PC-3 (cell line): Measurements from ENCODE around the gene APOL4. TPM values are rescaled to one million over a fixed set of nuclear protein-coding genes. Genes with fewer than 3 reads are reported as not detected.

Experiments used
- ATAC-seq: fragments of 200-7000 bp; cut with Tn5 transposase; 2 replicates; pipeline ENCODE4 v1.9.1; 2020; ENCODE audit warnings: mild to moderate bottlenecking, moderate library complexity
- BruUV-seq: library from RNA; stranded (reverse); fragments of 400-500 nt; replicated peaks from 2 replicates; lab custom pipeline; 2021; lab: Mats Ljungman, UMichigan
- CTCF ChIA-PET: fragments of 300-600 bp; sonication (Branson Sonifier 250); formaldehyde crosslinking; loops from one replicate; lab custom pipeline; 2022; ENCODE audit warnings: antibody characterized with exemption; lab: Charles Lee
- POLR2A ChIA-PET: fragments of 300-600 bp; sonication (Branson Sonifier 250); formaldehyde crosslinking; loops from one replicate; lab custom pipeline; 2022; ENCODE audit warnings: antibody characterized with exemption; ENCODE audit not compliant: unreplicated experiment; lab: Charles Lee
- DNase-seq: peaks from one replicate; pipeline ENCODE4 v3.0.0-alpha.2; 2015
- H2AFZ ChIP-seq: fragments of 300-600 bp; sonication (generic); 2 replicates; pipeline ENCODE4 v1.6.0; 2016; ENCODE audit warnings: antibody characterized with exemption, low read length
- H3F3A ChIP-seq: fragments of 300-600 bp; sonication (generic); one replicate; pipeline ENCODE4 v1.6.0; 2017; ENCODE audit warnings: antibody characterized with exemption, low read length, control low read depth, mild to moderate bottlenecking; ENCODE audit not compliant: unreplicated experiment
- H3K27ac ChIP-seq: fragments of 300-600 bp; sonication (generic); 2 replicates; pipeline ENCODE4 v1.5.1; 2016; ENCODE audit warnings: mild to moderate bottlenecking, low read length
- H3K27me3 ChIP-seq: fragments of 300-600 bp; sonication (generic); 2 replicates; pipeline ENCODE4 v1.6.1; 2016; ENCODE audit warnings: low read length, mixed read lengths
- H3K36me3 ChIP-seq: fragments of 300-600 bp; sonication (generic); 2 replicates; pipeline ENCODE4 v1.6.1; 2016; ENCODE audit warnings: low read depth, mixed run types, low read length, mixed read lengths
- H3K4me1 ChIP-seq: fragments of 300-600 bp; sonication (generic); 2 replicates; pipeline ENCODE4 v1.5.1; 2016; ENCODE audit warnings: low read length; ENCODE audit not compliant: insufficient read depth
- H3K4me2 ChIP-seq: fragments of 300-600 bp; sonication (generic); 2 replicates; pipeline ENCODE4 v1.6.0; 2016; ENCODE audit warnings: low read length
- H3K4me3 ChIP-seq: fragments of 300-600 bp; sonication (generic); 2 replicates; pipeline ENCODE4 v1.5.1; 2016; ENCODE audit warnings: mild to moderate bottlenecking, low read length, mixed read lengths
- H3K79me2 ChIP-seq: fragments of 300-600 bp; sonication (generic); 2 replicates; pipeline ENCODE4 v1.6.1; 2017; ENCODE audit warnings: low read length, mixed read lengths
- H3K9ac ChIP-seq: fragments of 300-600 bp; sonication (generic); 2 replicates; pipeline ENCODE4 v1.6.0; 2016; ENCODE audit warnings: mild to moderate bottlenecking, low read length
- H3K9me2 ChIP-seq: fragments of 300-600 bp; sonication (generic); replicated peaks from 2 replicates; pipeline ENCODE4 v1.6.1; 2016; ENCODE audit warnings: mixed run types, low read length, mixed read lengths
- H3K9me3 ChIP-seq: fragments of 300-600 bp; sonication (generic); 2 replicates; pipeline ENCODE4 v1.6.1; 2016; ENCODE audit warnings: low read length, mixed read lengths
- H4K20me1 ChIP-seq: fragments of 300-600 bp; sonication (generic); 2 replicates; pipeline ENCODE4 v1.6.1; 2016; ENCODE audit warnings: low read length, mixed read lengths
- CTCF ChIP-seq: fragments of 300-600 bp; sonication (generic); conservative IDR thresholded peaks from 2 replicates; pipeline ENCODE4 v1.5.1; 2017; ENCODE audit warnings: antibody characterized with exemption, low read depth, mild to moderate bottlenecking, low read length
- EZH2 ChIP-seq: fragments of 300-600 bp; sonication (generic); IDR thresholded peaks from one replicate; pipeline ENCODE4 v1.6.1; 2017; ENCODE audit warnings: antibody characterized with exemption, mild to moderate bottlenecking, low read length; ENCODE audit not compliant: unreplicated experiment
- EZH2phosphoT487 ChIP-seq: fragments of 300-600 bp; sonication (generic); IDR thresholded peaks from 2 replicates; pipeline ENCODE4 v1.6.1; 2018; ENCODE audit warnings: mild to moderate bottlenecking, antibody characterized with exemption, low read length, borderline replicate concordance
- intact Hi-C: fragments of 100-400 bp; cut with micrococcal nuclease; formaldehyde crosslinking; loops from 2 replicates; pipeline ENCODE4 v1.9.0; 2023
- total RNA-seq: library from RNA; depleted of rRNA; stranded (reverse); fragments of >200 nt; gene quantifications from 2 replicates; pipeline ENCODE4 v1.2.3, GENCODE V29; 2014

Gene APOL4
- total RNA-seq, 1 experiment from 2014 or later = 0.04 TPM

DNA sequence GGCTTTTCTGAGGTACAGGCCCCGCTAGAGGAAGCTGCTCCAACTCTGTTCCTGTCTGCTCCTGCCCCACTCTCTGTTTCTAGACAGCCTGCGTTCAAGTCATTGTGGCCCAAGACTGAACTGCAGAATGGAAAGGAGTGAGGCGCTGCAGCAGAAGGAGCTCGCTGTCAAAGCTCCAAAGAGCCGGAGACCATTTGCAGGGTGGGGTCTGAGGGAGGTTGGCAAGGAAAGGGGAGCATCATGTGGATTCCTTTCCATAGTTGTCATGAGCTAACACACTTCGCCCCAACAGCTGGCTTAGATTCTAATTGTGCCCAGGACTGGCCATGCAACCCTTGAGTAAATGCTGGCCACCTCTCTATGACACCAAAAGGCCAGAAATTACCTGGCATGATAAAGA is 18.8 kb downstream of the APOL4 start:
- H3K4me2 ChIP-seq = no peak overlapping the region
- no peak for ATAC-seq
- no peaks in the 10 kb centered on the region for H3K27me3 ChIP-seq
- ChIA-PET CTCF (no interaction called here), POLR2A (no interaction called here)
- H2AFZ ChIP-seq = no peak overlapping the region
- TF ChIP-seq CTCF (no peak), EZH2 (no peak), EZH2phosphoT487 (no peak)
- H3K36me3 ChIP-seq = no peaks in the 10 kb centered on the region
- H3K79me2 ChIP-seq = no peaks in the 10 kb centered on the region
- no peaks in the 10 kb centered on the region for H3K9me3 ChIP-seq
- H3K9ac ChIP-seq = no peak overlapping the region
- no peak for DNase-seq
- no peak overlapping the region for H3K4me3 ChIP-seq
- H3K27ac ChIP-seq = no peak overlapping the region
- no peaks in the 10 kb centered on the region for H3F3A ChIP-seq
- no peaks in the 10 kb centered on the region for H3K4me1 ChIP-seq
- no TSS peak for BruUV-seq
- intact Hi-C loops = no loop called here
- H3K9me2 ChIP-seq = no peaks in the 10 kb centered on the region
- no peaks in the 10 kb centered on the region for H4K20me1 ChIP-seq

- no peaks in the 10 kb centered on the region for H3K9me3 ChIP-seq
- POLR2A ChIA-PET = no interaction called here
- no peak overlapping the region for H3K4me2 ChIP-seq
- no peaks in the 10 kb centered on the region for H4K20me1 ChIP-seq
- BruUV-seq = no TSS peak
- intact Hi-C loops = no loop called here
- no peak overlapping the region for H3K9ac ChIP-seq
- H3F3A ChIP-seq = no peaks in the 10 kb centered on the region
- H3K4me1 ChIP-seq = no peaks in the 10 kb centered on the region
- CTCF ChIA-PET = no interaction called here
- no peaks in the 10 kb centered on the region for H3K36me3 ChIP-seq
- TF ChIP-seq EZH2 (no peak), CTCF (no peak), EZH2phosphoT487 (no peak)
- H3K27ac ChIP-seq = no peak overlapping the region
- H3K9me2 ChIP-seq = no peaks in the 10 kb centered on the region
- no peaks in the 10 kb centered on the region for H3K79me2 ChIP-seq
- H2AFZ ChIP-seq = no peak overlapping the region
- DNase-seq = no peak
- no peak overlapping the region for H3K4me3 ChIP-seq
- no peak for ATAC-seq
- no peaks in the 10 kb centered on the region for H3K27me3 ChIP-seq
These were observed 19.6 kb downstream of the APOL4 start for GRCh38 chr22:36182056-36182455.

- ATAC-seq = no peak
- intact Hi-C loops = loop anchor here (1.0 kb wide), 1 partner anchor 36 kb away; no protein-coding TSS in a partner anchor
- CTCF ChIA-PET = no interaction called here
These were observed 20.7 kb downstream of the APOL4 start for GRCh38 chr22:36180928-36181327.

More at GRCh38 chr22:36180928-36181327, 20.7 kb downstream of the APOL4 start:
- TF ChIP-seq CTCF (no peak), EZH2 (no peak), EZH2phosphoT487 (no peak)
- Histone ChIP-seq H3K9me2 (no peaks in the 10 kb centered on the region), H3K9me3 (no peaks in the 10 kb centered on the region), H3K79me2 (no peaks in the 10 kb centered on the region), H3F3A (no peaks in the 10 kb centered on the region), H2AFZ (no peak overlapping the region), H4K20me1 (no peaks in the 10 kb centered on the region), H3K4me1 (no peaks in the 10 kb centered on the region), H3K36me3 (no peaks in the 10 kb centered on the region), H3K4me2 (no peak overlapping the region), H3K27me3 (no peaks in the 10 kb centered on the region), H3K9ac (no peak overlapping the region), H3K4me3 (no peak overlapping the region), H3K27ac (no peak overlapping the region)
- POLR2A ChIA-PET = no interaction called here
- no peak for DNase-seq
- no TSS peak for BruUV-seq
